ENCODE measurements around the gene ELK1.
"Not testable (repeated sequence)": the region's sequence is repeated elsewhere in the genome, so short reads cannot be mapped to it uniquely, and the experiment has no call there.

Gene ELK1

DNA sequence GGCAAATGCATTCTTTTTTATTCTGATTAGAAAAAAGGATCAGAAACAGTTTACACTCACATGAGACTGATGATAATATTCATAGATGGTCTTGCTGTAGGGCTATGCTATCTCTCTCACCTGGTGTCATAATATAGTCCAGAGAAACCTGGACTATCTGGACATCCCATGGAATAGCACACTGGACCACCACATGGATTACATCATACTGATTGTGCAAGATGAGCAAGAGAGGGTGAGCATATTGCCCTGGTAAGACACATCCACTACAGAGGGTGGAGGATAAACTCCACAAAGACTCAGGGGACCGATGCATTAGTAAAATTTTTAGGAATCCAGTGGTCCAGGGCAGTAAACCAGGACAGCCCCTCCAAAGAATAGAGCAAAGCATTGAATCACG lies 38.9 kb downstream of the ELK1 start:
- no peak for DNase-seq (ENCODE audit: low read depth)

DNA sequence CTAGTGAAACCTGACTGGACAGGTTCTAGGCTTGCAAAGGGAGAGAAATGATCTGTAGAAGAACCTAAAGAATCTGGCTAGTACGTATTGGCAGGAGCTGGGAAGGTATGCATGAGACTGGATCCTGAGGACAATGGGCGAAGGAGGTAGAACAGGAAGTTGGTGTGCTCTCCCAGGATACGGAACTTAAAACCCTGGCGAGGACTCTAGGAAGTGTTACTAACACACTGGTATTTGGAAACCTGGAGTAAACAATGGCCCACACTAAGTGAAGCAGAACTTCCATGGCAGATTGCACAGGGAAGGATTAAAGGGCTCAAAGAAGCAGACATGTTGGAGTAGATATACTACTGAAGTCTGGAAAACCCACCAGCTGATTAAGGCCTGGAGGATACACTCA lies 39.9 kb downstream of the ELK1 start:
- DNase-seq (ENCODE audit: low read depth) = no peak

DNA sequence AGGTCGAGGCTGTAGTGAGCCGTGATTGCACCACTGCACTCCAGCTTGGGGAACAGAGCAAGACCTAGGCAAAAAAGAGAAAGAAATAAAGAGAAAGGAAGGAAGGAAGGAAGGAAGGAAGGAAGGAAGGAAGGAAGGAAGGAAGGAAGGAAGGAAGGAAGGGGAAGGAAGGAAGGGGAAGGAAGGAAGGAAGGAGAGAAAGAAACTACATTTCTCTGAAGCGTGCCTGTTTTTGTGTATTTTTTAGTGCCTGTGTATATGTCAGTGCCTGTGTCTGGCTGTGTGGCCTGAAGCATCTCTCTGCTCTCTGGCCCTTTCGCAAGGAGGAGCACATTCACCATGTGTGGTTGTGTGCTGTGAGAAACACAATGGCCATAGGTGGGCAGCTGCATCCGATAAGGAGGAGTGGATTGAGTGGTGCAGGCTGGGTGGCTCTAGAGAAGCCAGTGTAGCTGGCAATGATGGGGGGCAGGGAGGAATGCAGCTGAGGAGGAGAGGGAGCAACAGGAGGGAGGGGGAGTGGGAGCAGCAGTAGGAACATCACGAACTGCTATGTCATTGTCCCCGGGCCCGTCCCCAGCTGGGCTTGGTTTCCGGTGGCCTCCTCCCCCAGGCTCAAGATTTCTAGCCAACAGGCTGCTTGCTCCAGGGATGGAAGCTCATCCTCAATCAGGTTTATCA lies 42.1 kb downstream of the ELK1 start:
- no peak for DNase-seq (ENCODE audit: low read depth)

DNA sequence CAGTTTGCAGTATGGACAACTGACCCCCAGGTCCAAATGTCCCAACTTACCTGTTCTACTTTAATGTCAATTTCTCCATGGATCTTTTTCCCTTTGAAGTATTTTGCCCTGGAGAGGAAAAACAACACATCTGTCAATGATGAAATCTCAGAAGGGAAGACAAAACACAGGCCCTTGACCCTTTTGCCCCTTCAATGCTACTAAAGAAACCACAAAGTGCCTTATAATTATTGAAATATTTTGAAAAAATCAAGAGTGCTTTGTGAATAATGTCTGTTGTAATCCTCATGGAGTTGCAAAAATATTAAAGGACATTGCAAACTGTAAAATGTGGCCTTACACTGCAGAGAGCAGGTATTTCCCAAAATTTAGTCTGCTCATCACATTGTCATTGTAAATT lies 43.3 kb downstream of the ELK1 start:
- DNase-seq (ENCODE audit: low read depth) = no peak

DNA sequence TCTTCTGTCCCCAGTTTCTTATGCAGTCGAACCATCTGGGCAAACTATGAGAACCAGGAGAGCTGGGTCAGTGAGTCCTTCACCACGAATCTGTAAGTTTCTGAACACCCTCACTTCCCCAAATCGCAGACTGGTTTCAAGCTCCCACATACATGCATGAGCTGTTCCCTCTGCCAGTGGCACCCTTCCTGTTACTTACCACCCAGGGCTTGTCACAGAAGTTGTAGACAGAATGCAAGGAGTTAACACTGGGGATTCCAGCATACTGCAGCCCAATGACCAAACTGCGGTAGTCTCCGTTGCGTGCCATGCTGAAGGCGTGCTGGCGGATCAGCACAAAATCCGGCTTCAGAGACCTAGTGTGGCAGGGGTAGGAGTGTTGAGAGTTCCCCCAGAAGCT lies 45.3 kb downstream of the ELK1 start:
- no peak for DNase-seq (ENCODE audit: low read depth)

DNA sequence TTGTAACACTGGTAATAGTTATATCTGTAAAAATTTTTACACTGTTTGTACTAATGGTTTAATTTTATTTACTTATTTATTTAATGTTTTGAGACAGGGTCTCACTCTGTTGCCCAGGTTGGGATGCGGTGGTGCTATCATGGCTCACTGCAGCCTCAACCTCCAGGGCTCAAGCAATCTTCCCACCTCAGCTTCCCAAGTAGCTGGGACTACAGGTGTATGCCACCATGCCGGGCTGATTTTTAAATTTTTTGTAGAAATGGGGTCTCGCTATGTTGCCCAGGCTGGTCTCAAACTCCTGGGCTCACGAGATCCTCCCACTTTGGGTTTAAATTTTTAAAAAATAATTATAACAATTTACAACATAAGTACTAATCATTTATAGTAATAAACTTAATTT lies 47.2 kb downstream of the ELK1 start:
- not testable (repeated sequence) for DNase-seq (ENCODE audit: low read depth)

DNA sequence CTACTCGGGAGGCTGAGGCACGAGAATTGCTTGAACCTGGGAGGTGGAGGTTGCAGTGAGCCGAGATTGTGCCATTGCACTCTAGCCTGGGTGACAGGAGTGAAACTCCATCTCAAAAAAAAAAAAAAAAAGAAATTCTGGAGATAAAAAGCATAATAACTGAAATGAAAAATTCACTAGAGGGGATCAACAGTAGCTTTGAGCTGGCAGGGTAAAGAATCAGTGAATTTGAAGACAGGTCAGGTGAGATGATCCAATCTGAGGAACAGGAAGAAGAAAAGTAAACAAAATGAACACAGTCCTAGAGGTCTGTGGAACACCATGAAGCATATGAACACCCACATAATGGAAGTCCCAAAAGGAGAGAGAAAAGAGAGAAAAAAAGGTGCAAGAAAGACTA lies 53.1 kb downstream of the ELK1 start:
- DNase-seq (ENCODE audit: low read depth) = no peak

DNA sequence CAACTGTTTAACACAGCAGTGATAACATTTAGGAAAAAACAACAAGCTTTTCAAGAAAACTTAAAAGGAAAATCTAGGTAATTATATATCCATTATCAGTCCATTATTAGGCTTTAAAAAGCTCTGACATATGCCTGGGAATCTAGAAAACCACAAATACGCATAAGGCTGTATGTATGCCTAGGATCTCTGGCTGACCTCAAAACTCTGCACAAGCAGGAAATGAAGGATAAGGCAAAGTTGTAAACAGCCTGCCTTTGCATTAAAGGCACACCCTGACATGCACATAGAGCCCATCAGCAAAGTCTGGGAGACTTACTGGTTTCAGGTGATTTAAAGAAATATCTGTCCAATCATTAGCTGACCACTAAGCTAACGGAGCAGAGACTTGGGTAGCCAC lies 54.1 kb downstream of the ELK1 start:
- DNase-seq (ENCODE audit: low read depth) = no peak

DNA sequence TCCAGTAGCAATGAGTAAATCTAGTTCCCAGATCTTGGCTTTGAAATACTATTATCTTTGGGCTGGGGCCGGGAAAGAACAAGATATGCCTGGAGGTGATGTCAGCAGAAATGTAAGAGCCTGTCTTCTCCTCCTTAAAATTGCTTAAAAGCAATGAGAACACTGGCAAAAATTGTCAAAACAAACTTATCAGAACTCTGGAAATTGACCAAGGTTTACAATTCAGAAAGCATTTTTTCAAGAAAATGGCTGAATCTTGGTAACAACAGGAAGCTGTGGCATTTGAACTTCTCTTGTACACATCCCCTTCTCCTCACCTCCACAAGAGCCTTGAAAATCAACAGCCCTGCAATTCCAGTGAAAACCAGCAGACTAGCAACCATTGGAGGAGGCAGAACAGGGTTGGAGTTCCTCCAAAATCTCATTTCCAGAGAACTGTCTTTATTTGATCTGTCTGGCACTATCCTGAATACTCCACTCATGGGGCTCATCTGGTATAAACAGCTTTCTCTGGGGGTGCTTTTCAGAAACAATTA lies 54.6 kb downstream of the ELK1 start:
- DNase-seq (ENCODE audit: low read depth) = no peak

DNA sequence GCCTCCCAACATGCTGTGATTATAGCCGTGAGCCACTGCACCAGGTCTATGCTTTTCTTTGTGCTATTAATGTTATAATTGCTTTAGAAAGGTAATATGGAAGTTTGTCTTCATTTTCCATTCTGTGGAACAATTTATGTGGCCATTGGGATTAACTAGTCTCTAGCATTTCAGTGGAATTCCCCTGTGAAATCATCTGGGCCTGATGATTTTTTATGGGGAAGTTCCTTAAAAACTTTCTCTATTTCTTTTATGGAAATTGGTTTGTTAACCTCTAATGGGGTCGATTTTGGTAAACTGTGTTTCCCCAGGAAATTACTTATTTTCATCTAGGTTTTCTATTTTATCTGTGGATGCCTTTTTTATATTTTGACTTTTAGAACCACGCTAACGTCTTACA lies 56.8 kb downstream of the ELK1 start:
- DNase-seq (ENCODE audit: low read depth) = no peak

DNA sequence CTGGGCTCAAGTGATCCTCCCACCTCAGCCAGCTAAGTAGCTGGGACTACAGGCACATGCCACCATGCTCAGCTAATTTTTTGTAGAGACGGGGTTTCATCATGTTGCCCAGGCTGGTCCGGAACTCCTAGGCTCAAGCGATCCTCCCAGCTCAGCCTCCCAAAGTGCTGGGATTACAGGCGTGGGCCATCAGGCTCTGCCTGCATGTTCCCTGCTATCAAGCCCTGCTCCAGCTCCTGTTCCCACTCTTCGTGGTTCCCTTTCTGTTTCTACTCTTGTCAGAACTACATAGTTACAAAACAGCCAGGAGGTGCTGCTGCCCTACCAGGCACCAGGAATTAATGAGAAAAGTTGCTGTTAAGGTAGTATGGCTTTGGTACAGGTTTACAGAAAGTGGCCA lies 59.4 kb downstream of the ELK1 start:
- DNase-seq (ENCODE audit: low read depth) = no peak

DNA sequence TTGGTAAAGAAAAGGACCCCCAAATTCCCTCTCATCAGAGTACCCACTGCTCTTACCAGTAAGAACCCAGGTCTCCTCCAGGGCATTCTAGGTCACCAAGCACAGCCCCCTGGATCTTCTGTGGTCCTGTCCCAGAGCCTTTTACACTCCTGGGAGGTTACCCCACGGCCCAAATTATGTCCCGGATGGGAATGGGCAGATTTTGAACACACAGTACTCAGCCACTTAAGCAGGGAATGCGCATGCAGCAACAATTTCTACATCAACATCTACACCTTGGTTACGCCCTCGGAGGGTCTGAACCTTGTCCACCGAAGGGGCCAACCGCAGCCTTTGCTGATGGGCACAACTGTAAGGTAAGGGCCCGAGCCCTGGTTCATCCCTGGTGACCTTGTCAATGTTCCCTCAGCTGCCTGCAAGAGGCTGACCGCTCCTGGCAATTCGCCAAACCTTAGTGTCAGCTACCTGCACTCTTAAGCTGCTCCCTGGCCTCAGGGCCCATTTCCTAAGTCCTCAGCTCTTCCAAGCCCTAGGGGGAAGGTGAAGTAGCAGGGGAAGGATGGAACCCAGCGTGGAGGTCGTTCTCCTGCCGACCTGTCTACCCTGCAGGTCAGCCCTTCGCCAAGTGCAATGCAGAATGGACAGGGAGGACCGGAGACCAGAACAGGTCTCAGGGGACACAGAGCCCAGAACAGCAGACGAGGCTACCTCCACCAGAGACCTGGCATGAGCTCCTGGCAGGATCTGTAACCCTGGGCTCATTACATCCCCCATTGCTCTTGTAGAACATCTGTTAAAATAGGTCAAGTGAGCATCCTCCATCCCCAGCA lies 62.2 kb downstream of the ELK1 start:
- no peak for DNase-seq (ENCODE audit: low read depth)

DNA sequence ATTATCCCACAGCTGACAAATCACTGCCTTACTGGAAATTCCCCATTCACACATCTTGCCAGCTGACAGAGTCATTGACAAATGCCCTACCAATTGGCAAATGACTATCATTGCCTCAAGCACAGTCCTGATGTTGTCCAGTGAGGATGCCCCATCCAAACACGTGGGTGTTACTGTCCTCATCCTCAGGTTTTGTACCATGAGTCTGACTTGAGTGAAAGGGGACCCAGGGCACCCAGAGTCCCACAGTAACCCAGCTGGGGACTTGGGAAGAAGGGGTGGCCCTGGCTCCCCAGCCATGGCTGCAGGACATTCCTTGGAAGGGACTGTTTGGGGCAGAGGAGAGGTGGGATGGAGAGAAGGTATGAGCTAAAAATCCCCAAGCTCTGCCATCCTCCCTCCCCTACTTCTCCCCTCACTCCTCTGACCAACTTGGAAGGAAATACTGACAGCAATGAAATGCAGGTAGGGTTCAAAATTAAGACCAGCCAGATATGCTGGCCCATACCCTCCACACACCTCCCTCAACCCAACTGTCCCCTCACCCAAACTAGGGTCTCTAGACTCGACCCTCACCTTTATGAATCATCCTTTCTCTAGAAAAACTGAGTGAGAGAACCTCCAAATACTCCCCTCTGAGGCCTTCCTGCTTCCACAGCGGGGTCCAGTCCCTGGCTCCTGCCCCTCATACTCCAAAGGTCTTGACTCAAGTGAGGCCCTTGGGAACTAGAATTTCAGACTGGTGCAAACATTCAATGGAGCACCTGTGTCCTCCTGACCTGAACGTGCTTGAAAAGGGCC lies 63.1 kb downstream of the ELK1 start:
- DNase-seq (ENCODE audit: low read depth) = no peak

DNA sequence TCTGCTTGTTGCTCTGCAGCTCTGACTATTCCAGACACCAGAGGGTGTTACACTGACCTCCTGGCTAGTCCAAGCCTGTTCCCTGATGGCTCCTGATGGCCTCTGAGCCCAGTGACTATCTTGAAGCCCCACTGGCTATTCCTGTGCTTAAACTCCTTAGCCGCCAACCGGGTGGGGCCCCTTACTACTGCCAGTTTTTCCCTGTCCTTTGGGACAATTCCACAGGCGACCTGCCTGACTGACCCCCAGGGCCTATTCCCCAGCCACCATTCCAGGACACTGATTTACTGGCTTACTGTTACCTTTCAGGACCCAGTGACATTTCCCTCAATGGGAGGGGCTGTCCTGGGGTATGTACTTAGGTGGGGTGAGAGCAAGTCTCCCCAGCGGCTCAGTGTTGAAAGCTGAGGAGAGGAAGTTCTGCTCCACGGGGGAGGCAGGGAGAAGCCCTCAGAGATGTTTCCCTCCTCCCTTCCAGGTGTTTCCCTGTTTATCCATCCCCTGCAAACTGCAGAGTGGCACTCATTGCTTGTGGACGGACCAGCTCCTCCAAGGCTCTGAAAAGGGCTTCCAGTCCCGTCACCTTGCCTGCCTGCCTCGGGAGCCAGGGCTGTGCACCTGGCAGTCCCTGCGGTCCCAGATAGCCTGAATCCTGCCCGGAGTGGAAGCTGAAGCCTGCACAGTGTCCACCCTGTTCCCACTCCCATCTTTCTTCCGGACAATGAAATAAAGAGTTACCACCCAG lies 64.1 kb downstream of the ELK1 start:
- no peak for DNase-seq (ENCODE audit: low read depth)

Measured in non-pigmented ciliary epithelial cell (primary cell).